SK-N-SH treated with all-trans-retinoic acid at 6 μM for 48 hours (cell line): ENCODE measurements around the gene DDRGK1.

Experiments
- ATAC-seq: fragments of 200-7000 bp; cut with Tn5 transposase; 3 replicates; pipeline ENCODE4 v1.9.1; 2020; ENCODE audit warnings: mild to moderate bottlenecking, moderate library complexity
- ARNTL ChIP-seq: fragments of 450-650 bp; formaldehyde crosslinking; IDR thresholded peaks from 2 replicates; pipeline ENCODE4 v1.5.0; 2020; ENCODE audit warnings: low read depth, mild to moderate bottlenecking, moderate library complexity, borderline replicate concordance
- BACH2 ChIP-seq: fragments of 250-450 bp; sonication (Bioruptor Pico); IDR thresholded peaks from 2 replicates; pipeline ENCODE4 v1.9.0; 2021; ENCODE audit warnings: mild to moderate bottlenecking, borderline replicate concordance
- ESRRG ChIP-seq: fragments of 250-450 bp; sonication (Bioruptor Pico); IDR thresholded peaks from 2 replicates; pipeline ENCODE4 v1.6.1; 2021; ENCODE audit warnings: mild to moderate bottlenecking
- GLIS3 ChIP-seq: fragments of 250-450 bp; sonication (Bioruptor Pico); IDR thresholded peaks from 2 replicates; pipeline ENCODE4 v1.5.0; 2020; ENCODE audit warnings: mild to moderate bottlenecking, moderate library complexity
- ISL1 ChIP-seq: fragments of 250-450 bp; sonication (Bioruptor Pico); IDR thresholded peaks from 2 replicates; pipeline ENCODE4 v2.1.2; 2022; ENCODE audit warnings: mild to moderate bottlenecking, moderate library complexity
- OSR1 ChIP-seq: fragments of 250-450 bp; sonication (Bioruptor Pico); IDR thresholded peaks from 2 replicates; pipeline ENCODE4 v1.8.0; 2022; ENCODE audit warnings: moderate library complexity, mild to moderate bottlenecking, inconsistent platforms
- PPARA ChIP-seq: fragments of 250-450 bp; sonication (Bioruptor Pico); IDR thresholded peaks from 2 replicates; pipeline ENCODE4 v1.5.0; 2020; ENCODE audit warnings: mild to moderate bottlenecking, borderline replicate concordance
- RARB ChIP-seq: fragments of 250-450 bp; sonication (Bioruptor Pico); IDR thresholded peaks from 2 replicates; pipeline ENCODE4 v1.8.0; 2021; ENCODE audit warnings: mild to moderate bottlenecking, moderate library complexity
- SNAI2 ChIP-seq: fragments of 250-450 bp; sonication (Bioruptor Pico); IDR thresholded peaks from 2 replicates; pipeline ENCODE4 v1.5.0; 2020; ENCODE audit warnings: mild to moderate bottlenecking, moderate library complexity
- TCF4 ChIP-seq: fragments of 250-450 bp; sonication (Bioruptor Pico); IDR thresholded peaks from 2 replicates; pipeline ENCODE4 v1.8.0; 2021; ENCODE audit warnings: mild to moderate bottlenecking, moderate library complexity, borderline replicate concordance
- TOX ChIP-seq: fragments of 250-450 bp; sonication (Bioruptor Pico); IDR thresholded peaks from 2 replicates; pipeline ENCODE4 v1.8.0; 2021; ENCODE audit warnings: mild to moderate bottlenecking, moderate library complexity, borderline replicate concordance
- ZC3H10 ChIP-seq: fragments of 250-450 bp; sonication (Bioruptor Pico); IDR thresholded peaks from 2 replicates; pipeline ENCODE4 v1.5.1; 2021; ENCODE audit warnings: mild to moderate bottlenecking, moderate library complexity
- ZFP3 ChIP-seq: fragments of 250-450 bp; sonication (Bioruptor Pico); IDR thresholded peaks from 2 replicates; pipeline ENCODE4 v1.5.0; 2020; ENCODE audit warnings: mild to moderate bottlenecking, moderate library complexity
- ZFP30 ChIP-seq: fragments of 450-650 bp; formaldehyde crosslinking; IDR thresholded peaks from 2 replicates; pipeline ENCODE4 v1.5.0; 2022; ENCODE audit warnings: mild to moderate bottlenecking, moderate library complexity
- ZNF565 ChIP-seq: fragments of 450-650 bp; formaldehyde crosslinking; conservative IDR thresholded peaks from 2 replicates; pipeline ENCODE4 v1.5.0; 2020; ENCODE audit warnings: low read depth, mild to moderate bottlenecking, moderate library complexity
- ZNF70 ChIP-seq: fragments of 450-650 bp; formaldehyde crosslinking; IDR thresholded peaks from 2 replicates; pipeline ENCODE4 v1.5.0; 2020; ENCODE audit warnings: mild to moderate bottlenecking, moderate library complexity
- ZNF8 ChIP-seq: fragments of 450-650 bp; formaldehyde crosslinking; IDR thresholded peaks from 2 replicates; pipeline ENCODE4 v1.5.0; 2020; ENCODE audit warnings: mild to moderate bottlenecking, moderate library complexity
- TF ChIP-seq, protein P1 (sequence below): fragments of 250-450 bp; sonication (Bioruptor Pico); IDR thresholded peaks from 2 replicates; pipeline ENCODE4 v1.5.0; 2020; ENCODE audit warnings: mild to moderate bottlenecking, moderate library complexity
- TF ChIP-seq, protein P2 (sequence below): fragments of 250-450 bp; sonication (Bioruptor Pico); IDR thresholded peaks from 2 replicates; pipeline ENCODE4 v1.8.0; 2021; ENCODE audit warnings: low read depth, mild to moderate bottlenecking, moderate library complexity, borderline replicate concordance
- TF ChIP-seq, protein P3 (sequence below): fragments of 250-450 bp; sonication (Bioruptor Pico); IDR thresholded peaks from 2 replicates; pipeline ENCODE4 v1.5.1; 2021; ENCODE audit warnings: mild to moderate bottlenecking, moderate library complexity
- TF ChIP-seq, protein P4 (sequence below): fragments of 250-450 bp; sonication (Bioruptor Pico); IDR thresholded peaks from 2 replicates; pipeline ENCODE4 v1.8.0; 2020; ENCODE audit warnings: mild to moderate bottlenecking, moderate library complexity, borderline replicate concordance

Gene DDRGK1

DNA sequence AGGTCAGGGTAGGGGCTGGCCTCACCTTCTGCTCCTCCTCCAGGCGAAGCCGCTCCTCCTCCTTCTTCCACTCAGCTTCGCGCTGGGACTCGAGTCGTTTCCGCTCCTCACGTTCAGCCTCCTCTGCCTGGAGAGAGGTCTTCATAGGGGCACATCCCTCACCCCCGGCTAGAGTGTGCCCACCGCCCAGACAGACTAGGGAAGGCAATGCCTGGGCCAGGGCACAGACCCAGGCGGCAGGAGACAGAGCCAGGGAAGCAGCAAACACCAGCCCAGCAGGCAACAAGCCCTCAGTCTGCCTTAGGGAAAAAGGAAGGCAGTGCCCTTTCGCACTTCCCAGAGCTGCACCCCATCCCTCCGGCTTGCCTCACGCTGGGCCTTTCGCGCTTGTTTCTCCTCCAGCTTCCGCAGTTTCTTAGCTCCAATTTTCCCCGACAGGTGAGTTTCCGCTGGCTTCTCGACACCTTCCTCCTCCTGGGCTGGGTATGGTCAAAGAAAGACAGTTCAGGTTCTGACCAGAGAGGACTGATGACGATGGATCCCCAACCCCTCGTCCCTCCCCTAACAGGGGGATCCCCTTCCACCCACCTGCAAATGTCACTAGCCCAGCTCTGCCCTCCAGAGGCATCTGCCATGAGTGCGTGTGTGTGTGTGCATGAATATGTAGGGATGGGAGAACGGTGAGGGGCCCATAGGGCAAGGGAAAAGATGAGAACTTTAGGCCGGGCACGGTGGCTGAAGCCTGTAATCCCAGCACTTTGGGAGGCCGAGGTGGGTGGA lies 4.3 kb downstream of the DDRGK1 start:
- ATAC-seq: no peak
- TF ChIP-seq, protein P1, sequence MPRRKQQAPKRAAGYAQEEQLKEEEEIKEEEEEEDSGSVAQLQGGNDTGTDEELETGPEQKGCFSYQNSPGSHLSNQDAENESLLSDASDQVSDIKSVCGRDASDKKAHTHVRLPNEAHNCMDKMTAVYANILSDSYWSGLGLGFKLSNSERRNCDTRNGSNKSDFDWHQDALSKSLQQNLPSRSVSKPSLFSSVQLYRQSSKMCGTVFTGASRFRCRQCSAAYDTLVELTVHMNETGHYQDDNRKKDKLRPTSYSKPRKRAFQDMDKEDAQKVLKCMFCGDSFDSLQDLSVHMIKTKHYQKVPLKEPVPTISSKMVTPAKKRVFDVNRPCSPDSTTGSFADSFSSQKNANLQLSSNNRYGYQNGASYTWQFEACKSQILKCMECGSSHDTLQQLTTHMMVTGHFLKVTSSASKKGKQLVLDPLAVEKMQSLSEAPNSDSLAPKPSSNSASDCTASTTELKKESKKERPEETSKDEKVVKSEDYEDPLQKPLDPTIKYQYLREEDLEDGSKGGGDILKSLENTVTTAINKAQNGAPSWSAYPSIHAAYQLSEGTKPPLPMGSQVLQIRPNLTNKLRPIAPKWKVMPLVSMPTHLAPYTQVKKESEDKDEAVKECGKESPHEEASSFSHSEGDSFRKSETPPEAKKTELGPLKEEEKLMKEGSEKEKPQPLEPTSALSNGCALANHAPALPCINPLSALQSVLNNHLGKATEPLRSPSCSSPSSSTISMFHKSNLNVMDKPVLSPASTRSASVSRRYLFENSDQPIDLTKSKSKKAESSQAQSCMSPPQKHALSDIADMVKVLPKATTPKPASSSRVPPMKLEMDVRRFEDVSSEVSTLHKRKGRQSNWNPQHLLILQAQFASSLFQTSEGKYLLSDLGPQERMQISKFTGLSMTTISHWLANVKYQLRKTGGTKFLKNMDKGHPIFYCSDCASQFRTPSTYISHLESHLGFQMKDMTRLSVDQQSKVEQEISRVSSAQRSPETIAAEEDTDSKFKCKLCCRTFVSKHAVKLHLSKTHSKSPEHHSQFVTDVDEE: no peak
- no peak for TF ChIP-seq ZNF565

DNA sequence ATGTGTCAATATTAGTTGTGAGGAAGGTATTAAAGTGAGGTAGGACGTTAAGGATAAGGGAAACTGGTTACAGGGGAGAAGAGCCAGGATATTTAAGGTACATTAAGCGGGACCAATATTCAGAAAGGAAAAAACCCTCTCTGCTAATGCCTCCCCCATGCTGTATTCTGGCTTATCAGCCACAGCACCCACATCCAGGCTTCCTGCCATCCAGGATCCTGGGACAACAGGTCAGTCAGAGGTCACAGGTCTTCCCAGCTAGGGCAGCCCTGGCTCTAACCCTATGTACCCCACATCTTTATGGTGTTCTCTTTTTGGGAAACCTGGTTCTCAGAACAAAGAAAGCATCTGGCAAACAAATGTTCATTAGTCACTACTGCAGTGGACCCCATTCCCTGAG lies 5.3 kb downstream of the DDRGK1 start:
- TF ChIP-seq TCF4: no peak
- no peak for TF ChIP-seq ZC3H10 (CRISPR knock-in tag)
- no peak for TF ChIP-seq ZNF8 (CRISPR knock-in tag)
- TF ChIP-seq RARB (CRISPR knock-in tag): no peak
- no peak for TF ChIP-seq ZFP3 (CRISPR knock-in tag)
- no peak for TF ChIP-seq BACH2 (CRISPR knock-in tag)
- TF ChIP-seq, protein P2, sequence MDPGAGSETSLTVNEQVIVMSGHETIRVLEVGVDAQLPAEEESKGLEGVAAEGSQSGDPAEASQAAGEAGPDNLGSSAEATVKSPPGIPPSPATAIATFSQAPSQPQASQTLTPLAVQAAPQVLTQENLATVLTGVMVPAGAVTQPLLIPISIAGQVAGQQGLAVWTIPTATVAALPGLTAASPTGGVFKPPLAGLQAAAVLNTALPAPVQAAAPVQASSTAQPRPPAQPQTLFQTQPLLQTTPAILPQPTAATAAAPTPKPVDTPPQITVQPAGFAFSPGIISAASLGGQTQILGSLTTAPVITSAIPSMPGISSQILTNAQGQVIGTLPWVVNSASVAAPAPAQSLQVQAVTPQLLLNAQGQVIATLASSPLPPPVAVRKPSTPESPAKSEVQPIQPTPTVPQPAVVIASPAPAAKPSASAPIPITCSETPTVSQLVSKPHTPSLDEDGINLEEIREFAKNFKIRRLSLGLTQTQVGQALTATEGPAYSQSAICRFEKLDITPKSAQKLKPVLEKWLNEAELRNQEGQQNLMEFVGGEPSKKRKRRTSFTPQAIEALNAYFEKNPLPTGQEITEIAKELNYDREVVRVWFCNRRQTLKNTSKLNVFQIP (CRISPR knock-in tag): no peak
- no peak for TF ChIP-seq OSR1 (CRISPR knock-in tag)
- TF ChIP-seq, all 23 proteins: peak for 0

DNA sequence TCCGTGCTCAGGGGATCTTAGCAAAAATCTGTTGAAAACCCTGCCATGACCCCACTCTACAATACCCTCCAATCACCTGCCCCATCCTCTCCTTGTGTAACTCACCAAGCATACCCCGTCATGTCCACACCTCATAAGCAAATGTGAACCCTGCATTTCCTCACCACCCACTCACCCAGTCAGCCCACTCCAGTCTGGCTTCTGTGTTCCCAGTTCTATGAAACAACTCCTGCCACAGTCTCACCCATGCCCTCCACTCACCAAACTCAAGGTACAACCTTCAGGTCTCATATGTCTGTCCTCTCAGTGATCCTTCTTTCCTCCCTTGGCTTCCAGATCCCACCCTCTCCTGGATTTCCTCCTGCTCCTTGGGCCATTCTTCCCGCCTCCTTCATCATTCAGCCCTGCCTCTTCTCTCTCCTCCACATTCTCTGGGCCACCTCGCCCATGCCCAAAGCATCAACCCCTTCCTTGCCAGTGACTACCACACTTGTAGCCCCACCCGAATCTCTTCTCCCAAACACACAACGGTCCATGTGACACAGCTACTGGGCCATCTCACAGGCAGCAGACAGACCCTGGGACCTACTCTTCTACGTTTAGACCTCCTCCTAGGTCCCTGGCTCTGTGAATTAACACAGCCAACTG lies 8.8 kb downstream of the DDRGK1 start:
- TF ChIP-seq SNAI2 (no peak), TCF4 (no peak), ZFP30 (CRISPR knock-in tag) (no peak), ARNTL (CRISPR knock-in tag) (no peak), BACH2 (CRISPR knock-in tag) (no peak), PPARA (CRISPR knock-in tag) (no peak), ESRRG (CRISPR knock-in tag) (no peak), ZC3H10 (CRISPR knock-in tag) (no peak), OSR1 (CRISPR knock-in tag) (no peak), ZFP3 (CRISPR knock-in tag) (no peak)
- TF ChIP-seq, protein P3, sequence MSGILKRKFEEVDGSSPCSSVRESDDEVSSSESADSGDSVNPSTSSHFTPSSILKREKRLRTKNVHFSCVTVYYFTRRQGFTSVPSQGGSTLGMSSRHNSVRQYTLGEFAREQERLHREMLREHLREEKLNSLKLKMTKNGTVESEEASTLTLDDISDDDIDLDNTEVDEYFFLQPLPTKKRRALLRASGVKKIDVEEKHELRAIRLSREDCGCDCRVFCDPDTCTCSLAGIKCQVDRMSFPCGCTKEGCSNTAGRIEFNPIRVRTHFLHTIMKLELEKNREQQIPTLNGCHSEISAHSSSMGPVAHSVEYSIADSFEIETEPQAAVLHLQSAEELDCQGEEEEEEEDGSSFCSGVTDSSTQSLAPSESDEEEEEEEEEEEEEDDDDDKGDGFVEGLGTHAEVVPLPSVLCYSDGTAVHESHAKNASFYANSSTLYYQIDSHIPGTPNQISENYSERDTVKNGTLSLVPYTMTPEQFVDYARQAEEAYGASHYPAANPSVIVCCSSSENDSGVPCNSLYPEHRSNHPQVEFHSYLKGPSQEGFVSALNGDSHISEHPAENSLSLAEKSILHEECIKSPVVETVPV (CRISPR knock-in tag): no peak
- TF ChIP-seq, protein P2 (CRISPR knock-in tag): no peak
- TF ChIP-seq, all 23 proteins: peak for 0
- ATAC-seq: no peak

More for the DNA sequence above, 5.3 kb downstream of the DDRGK1 start:
- no peak for ATAC-seq

DNA sequence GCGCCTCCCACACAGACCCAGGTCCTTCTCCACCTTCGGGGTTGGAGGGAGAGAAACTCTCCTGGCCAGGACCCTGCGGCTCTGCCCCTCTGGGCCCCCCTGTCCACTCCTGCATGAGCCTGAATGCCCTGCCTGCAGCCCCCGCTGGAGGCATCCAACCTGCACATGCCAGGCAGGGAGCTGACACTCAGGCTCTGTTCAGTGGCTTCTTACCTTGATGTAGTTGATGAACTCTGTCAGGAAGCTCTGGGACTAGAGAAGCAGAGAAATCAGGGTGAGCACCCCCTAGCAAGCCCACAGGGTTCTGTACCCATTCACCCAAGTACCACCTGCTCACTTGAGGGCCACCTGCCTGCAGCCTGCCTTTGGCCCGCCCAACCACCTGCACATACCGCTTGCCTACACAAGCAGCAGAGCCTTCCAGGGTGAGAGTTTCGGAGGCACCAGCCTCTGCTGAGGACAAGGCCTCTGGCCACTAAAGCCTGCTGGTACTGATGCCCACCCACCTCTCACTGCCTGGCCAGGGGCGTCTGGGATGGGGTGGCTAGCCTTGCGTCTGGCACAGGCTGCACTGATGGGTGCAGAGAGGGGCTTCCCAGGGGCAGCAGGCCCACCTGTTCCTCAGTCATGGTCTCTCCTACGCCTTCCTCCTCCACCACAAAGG lies 9.7 kb downstream of the DDRGK1 start:
- ATAC-seq: no peak
- TF ChIP-seq ZNF8 (CRISPR knock-in tag): no peak
- TF ChIP-seq BACH2 (CRISPR knock-in tag): no peak
- no peak for TF ChIP-seq ZFP30 (CRISPR knock-in tag)
- no peak for TF ChIP-seq ZNF565
- TF ChIP-seq GLIS3: no peak
- no peak for TF ChIP-seq OSR1 (CRISPR knock-in tag)
- no peak for TF ChIP-seq PPARA (CRISPR knock-in tag)
- no peak for TF ChIP-seq TOX (CRISPR knock-in tag)
- no peak for TF ChIP-seq ZNF70
- TF ChIP-seq, protein P3 (CRISPR knock-in tag): no peak
- TF ChIP-seq, protein P4, sequence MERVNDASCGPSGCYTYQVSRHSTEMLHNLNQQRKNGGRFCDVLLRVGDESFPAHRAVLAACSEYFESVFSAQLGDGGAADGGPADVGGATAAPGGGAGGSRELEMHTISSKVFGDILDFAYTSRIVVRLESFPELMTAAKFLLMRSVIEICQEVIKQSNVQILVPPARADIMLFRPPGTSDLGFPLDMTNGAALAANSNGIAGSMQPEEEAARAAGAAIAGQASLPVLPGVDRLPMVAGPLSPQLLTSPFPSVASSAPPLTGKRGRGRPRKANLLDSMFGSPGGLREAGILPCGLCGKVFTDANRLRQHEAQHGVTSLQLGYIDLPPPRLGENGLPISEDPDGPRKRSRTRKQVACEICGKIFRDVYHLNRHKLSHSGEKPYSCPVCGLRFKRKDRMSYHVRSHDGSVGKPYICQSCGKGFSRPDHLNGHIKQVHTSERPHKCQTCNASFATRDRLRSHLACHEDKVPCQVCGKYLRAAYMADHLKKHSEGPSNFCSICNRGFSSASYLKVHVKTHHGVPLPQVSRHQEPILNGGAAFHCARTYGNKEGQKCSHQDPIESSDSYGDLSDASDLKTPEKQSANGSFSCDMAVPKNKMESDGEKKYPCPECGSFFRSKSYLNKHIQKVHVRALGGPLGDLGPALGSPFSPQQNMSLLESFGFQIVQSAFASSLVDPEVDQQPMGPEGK (CRISPR knock-in tag): no peak
- no peak for TF ChIP-seq ZC3H10 (CRISPR knock-in tag)
- no peak for TF ChIP-seq TCF4
- TF ChIP-seq ARNTL (CRISPR knock-in tag): no peak
- no peak for TF ChIP-seq ISL1 (CRISPR knock-in tag)
- TF ChIP-seq ESRRG (CRISPR knock-in tag): no peak
